ENCODE measurements around the gene VRK1.

Gene VRK1

DNA sequence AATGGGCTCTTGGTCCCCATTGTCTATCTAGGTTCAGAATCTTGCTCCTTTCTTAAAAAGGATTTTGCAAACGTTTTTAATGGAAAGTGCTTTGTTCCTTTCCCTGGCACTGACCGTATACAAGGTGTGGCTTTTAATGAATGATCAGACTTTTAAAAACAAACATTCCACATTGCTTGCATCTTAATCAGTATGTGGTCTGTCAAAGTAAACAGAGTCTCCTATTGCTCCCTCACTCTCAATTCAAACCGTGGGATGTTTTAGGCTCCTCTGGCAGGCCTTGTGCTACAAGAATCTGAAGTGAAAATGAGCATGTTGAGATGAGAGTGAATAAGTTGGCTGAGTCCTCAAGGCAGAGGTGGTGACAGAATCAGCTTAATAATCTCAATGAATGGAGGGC lies 107.0 kb downstream of the VRK1 start:
- DNase-seq (ENCODE audit: low spot score) = no peak
- TF ChIP-seq, protein P1, sequence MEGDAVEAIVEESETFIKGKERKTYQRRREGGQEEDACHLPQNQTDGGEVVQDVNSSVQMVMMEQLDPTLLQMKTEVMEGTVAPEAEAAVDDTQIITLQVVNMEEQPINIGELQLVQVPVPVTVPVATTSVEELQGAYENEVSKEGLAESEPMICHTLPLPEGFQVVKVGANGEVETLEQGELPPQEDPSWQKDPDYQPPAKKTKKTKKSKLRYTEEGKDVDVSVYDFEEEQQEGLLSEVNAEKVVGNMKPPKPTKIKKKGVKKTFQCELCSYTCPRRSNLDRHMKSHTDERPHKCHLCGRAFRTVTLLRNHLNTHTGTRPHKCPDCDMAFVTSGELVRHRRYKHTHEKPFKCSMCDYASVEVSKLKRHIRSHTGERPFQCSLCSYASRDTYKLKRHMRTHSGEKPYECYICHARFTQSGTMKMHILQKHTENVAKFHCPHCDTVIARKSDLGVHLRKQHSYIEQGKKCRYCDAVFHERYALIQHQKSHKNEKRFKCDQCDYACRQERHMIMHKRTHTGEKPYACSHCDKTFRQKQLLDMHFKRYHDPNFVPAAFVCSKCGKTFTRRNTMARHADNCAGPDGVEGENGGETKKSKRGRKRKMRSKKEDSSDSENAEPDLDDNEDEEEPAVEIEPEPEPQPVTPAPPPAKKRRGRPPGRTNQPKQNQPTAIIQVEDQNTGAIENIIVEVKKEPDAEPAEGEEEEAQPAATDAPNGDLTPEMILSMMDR (IDR thresholded peaks at IDR 0.05; ENCODE audit: extremely low read depth, missing control alignments) = no peak

DNA sequence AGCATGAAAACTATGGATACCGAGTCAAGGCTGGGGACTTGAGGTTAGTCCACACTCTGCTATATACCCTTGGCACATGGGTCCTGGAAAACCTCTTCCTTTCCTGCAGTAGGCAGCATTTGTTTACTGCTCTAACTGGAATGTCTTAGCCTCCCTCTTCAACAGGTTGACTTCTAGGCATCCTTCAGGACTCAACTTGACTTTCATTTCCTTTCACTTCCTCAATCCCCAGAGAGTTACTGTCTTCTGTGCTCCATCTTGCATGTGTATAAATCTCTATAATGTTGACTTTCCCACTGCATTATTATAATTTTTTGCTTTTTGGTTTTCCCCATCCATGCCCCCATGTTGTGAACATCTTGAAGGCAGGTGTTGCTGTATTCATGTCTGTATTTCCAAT lies 107.9 kb downstream of the VRK1 start:
- no peak for DNase-seq (ENCODE audit: low spot score)
- TF ChIP-seq, protein P1 (IDR thresholded peaks at IDR 0.05; ENCODE audit: extremely low read depth, missing control alignments) = no peak

DNA sequence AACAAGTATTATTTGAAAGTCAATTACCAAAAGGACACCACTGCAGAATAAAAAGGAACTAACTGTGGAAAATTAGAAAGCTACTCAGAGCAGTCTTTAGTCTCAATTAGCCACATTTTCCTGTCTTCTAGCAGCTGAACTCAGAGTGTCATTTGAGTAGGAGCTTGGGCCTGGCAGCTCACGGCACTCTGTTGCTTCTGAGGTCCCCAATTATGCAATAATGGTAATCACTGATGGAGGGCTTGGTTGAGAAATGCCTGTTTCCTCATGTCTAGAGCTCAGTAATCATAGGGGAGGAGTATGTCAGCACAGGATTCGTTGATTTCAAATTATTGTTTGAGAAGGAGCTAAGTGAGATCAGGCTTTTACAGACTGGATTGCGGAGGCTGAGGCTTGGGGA lies 108.6 kb downstream of the VRK1 start:
- TF ChIP-seq, protein P1 (IDR thresholded peaks at IDR 0.05; ENCODE audit: extremely low read depth, missing control alignments) = no peak

DNA sequence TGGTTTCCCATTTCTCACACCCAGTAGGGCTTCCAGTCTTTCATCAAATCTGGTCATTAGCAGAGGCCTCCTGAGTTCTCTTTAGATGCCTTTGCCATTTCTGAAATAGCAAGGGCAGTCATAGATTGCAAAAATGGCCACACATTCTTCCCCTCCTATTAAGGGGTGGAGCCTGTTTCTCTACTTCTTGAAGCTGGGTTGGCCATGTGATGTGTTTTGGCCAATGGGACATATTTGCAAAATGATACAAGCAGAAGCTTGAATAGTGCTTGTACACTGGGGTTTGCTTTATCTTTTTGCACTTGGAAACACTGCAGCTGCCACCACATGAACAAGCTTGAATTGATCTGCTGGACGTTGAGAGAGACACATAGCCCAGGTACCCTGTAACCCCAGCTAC lies 109.3 kb downstream of the VRK1 start:
- no peak for DNase-seq (ENCODE audit: low spot score)

More for the DNA sequence above, 108.6 kb downstream of the VRK1 start:
- DNase-seq (ENCODE audit: low spot score) = no peak

DNA sequence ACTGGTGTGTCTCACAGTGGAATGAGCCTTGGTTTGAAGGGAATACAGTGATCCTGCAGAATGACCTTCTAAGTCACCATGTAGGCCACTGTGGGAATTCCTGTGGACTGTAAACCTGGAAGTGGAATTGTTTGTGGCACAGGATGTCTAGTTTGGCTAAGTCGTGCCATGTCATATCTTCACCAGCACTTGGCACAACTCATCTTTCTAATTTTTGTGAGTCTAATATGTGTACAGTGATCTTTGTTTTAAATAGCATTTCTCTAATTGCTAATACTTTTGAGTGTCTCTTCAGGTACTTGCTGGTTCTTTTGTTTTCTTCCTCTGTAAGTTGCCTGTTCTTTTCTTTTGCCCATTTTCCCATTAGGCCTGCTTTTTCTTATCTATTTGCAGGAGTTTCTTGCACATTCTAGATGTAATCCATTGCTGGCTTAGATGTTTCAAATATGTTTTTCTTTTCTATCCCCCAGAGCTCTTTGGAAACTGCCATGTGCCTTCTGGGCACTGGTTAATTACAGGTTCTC lies 112.7 kb downstream of the VRK1 start:
- no peak for DNase-seq (ENCODE audit: low spot score)
- TF ChIP-seq, protein P1 (IDR thresholded peaks at IDR 0.05; ENCODE audit: extremely low read depth, missing control alignments) = no peak

More for the DNA sequence above, 109.3 kb downstream of the VRK1 start:
- TF ChIP-seq, protein P1 (IDR thresholded peaks at IDR 0.05; ENCODE audit: extremely low read depth, missing control alignments) = no peak

DNA sequence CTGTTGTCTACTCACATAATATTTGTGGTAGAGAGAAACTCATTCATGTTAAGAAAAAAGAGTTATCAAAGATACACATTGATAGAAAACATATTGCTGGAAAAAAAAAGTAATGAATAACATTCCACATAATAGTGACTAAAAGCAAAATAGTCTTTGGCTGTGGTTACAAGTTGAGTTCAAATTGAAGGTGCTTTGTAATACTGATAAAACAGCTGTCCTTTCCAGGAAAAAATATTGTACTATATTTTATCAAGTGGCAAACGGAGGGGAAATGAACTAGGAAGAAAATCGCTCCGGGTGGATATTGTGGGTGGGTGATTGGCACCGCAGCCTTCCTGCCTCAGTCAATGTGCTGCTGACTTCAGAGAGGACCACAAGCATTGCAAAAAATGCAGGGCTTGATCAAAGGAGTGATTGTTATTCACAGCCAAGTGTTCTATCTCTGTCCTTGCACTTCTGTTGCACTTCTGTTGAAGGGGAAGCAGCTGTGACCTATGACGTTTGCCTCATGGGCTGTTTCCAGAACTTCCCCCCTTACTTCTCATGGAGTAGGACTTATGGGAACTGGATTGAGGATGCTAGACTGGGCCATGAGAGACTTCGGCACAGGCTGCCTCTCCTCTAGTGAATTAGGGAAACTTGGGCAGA lies 114.4 kb downstream of the VRK1 start:
- DNase-seq (ENCODE audit: low spot score) = no peak
- TF ChIP-seq, protein P1 (IDR thresholded peaks at IDR 0.05; ENCODE audit: extremely low read depth, missing control alignments) = no peak

DNA sequence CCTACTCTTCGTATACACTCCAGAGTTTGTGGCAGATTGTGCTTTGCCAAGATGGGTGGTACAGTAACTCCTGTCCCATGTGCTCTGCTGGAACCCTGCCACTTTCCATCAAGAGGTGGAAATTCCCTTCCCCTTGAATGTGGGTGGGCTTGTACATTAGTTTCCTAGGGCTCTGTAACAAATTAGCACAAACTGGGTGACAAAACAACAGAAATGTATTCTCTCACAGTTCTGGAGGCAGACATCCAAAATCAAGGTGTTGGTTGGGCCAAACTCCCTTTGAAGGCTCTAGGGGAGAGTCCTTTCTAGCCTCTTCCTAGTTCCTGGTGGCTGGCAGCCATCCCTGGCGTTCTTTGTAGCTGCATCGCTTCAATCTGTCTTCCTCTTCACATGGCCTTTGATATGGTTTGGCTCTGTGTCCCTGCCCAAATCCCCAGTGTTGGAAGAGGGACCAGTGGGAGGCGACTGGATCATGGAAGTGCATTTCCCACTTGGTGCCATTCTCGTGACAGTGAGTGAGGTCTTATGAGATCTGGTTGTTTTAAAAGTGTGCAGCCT lies 117.5 kb downstream of the VRK1 start:
- TF ChIP-seq, protein P1 (IDR thresholded peaks at IDR 0.05; ENCODE audit: extremely low read depth, missing control alignments) = no peak
- no peak for DNase-seq (ENCODE audit: low spot score)

Measured in GM20000 (cell line).